Measurements from ENCODE around the gene IGFL4.

GRCh38 chr19:46018729-46019251 is 22.0 kb downstream of the IGFL4 start:
- TF ChIP-seq CTCF (IDR thresholded peaks at IDR 0.05) (no peak), POLR2A (IDR thresholded peaks at IDR 0.05) (no peak), EP300 (IDR thresholded peaks at IDR 0.05; ENCODE audit: low read depth) (no peak), POLR2AphosphoS5 (IDR thresholded peaks at IDR 0.05) (no peak)

All from transverse colon (tissue), 4 donors.